ENCODE data around the gene PLXNC1.

Gene PLXNC1

GRCh38 chr12:94271351-94271750 is 123.0 kb downstream of the PLXNC1 start:
- Histone ChIP-seq H3K4me1 (ENCODE audit: control insufficient read depth, insufficient read depth, low read length) (no peaks in the 10 kb centered on the region), H3K9ac (ENCODE audit: low read length) (no peak overlapping the region), H3K36me3 (ENCODE audit: control insufficient read depth, insufficient read depth, low read length) (no peaks in the 10 kb centered on the region), H3K27ac (ENCODE audit: low read depth, low read length) (no peak overlapping the region), H3K4me3 (ENCODE audit: low read length) (no peak overlapping the region), H3K27me3 (ENCODE audit: control insufficient read depth, insufficient read depth, low read length) (no peaks in the 10 kb centered on the region)

DNA sequence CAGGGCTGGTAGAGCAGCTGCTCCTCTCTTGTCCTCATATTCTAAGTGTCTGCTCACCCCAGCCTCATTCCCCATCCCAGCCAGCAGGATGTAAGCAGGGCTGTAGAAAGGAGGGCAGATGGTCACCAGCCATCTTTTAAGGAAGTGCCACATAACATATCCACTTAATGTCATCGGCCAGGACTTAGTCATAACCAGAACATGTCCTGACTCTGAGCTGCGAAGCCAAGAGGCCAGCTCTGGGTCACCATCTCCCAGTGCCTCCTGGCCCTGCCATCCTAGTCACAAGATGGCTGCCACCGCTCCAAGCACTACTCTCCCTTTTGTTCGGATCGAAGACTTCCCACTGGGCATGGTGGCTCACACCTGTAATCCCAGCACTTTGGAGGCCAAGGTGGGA is 123.9 kb downstream of the PLXNC1 start:
- Histone ChIP-seq H3K4me3 (ENCODE audit: low read length) (no peak overlapping the region), H3K4me1 (ENCODE audit: control insufficient read depth, insufficient read depth, low read length) (no peaks in the 10 kb centered on the region), H3K27ac (ENCODE audit: low read depth, low read length) (no peak overlapping the region), H3K27me3 (ENCODE audit: control insufficient read depth, insufficient read depth, low read length) (no peaks in the 10 kb centered on the region), H3K36me3 (ENCODE audit: control insufficient read depth, insufficient read depth, low read length) (no peaks in the 10 kb centered on the region), H3K9ac (ENCODE audit: low read length) (no peak overlapping the region)

GRCh38 chr12:94273272-94273671 is 124.9 kb downstream of the PLXNC1 start:
- Histone ChIP-seq H3K27me3 (ENCODE audit: control insufficient read depth, insufficient read depth, low read length) (no peaks in the 10 kb centered on the region), H3K4me1 (ENCODE audit: control insufficient read depth, insufficient read depth, low read length) (no peaks in the 10 kb centered on the region), H3K9ac (ENCODE audit: low read length) (no peak overlapping the region), H3K4me3 (ENCODE audit: low read length) (no peak overlapping the region), H3K27ac (ENCODE audit: low read depth, low read length) (no peak overlapping the region), H3K36me3 (ENCODE audit: control insufficient read depth, insufficient read depth, low read length) (no peaks in the 10 kb centered on the region)

DNA sequence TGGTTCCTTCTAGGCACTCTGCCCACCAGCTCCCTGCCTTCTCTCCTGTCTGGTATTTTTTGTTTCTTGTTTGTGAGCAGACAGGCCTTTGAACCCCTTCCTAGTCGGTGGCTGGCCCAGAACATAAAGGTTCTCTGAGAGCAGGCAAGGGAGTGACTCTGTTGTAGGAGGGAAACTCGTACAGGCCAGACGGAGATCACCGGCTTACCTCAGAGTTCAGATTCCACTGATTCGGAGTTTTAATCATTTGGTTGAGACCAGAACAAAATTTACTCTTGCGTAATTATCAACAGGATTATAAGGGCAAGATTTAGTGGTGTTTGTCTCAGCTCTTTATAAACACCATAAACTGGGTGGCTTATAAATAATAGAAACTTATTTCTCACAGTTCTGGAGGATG is 128.3 kb downstream of the PLXNC1 start:
- Histone ChIP-seq H3K4me3 (ENCODE audit: low read length) (no peak overlapping the region), H3K9ac (ENCODE audit: low read length) (no peak overlapping the region), H3K27ac (ENCODE audit: low read depth, low read length) (no peak overlapping the region), H3K4me1 (ENCODE audit: control insufficient read depth, insufficient read depth, low read length) (no peaks in the 10 kb centered on the region), H3K36me3 (ENCODE audit: control insufficient read depth, insufficient read depth, low read length) (no peaks in the 10 kb centered on the region), H3K27me3 (ENCODE audit: control insufficient read depth, insufficient read depth, low read length) (no peaks in the 10 kb centered on the region)

GRCh38 chr12:94277426-94278000 is 129.1 kb downstream of the PLXNC1 start:
- Histone ChIP-seq H3K4me1 (ENCODE audit: control insufficient read depth, insufficient read depth, low read length) (no peaks in the 10 kb centered on the region), H3K27me3 (ENCODE audit: control insufficient read depth, insufficient read depth, low read length) (no peaks in the 10 kb centered on the region), H3K27ac (ENCODE audit: low read depth, low read length) (no peak overlapping the region), H3K9ac (ENCODE audit: low read length) (no peak overlapping the region), H3K4me3 (ENCODE audit: low read length) (no peak overlapping the region), H3K36me3 (ENCODE audit: control insufficient read depth, insufficient read depth, low read length) (no peaks in the 10 kb centered on the region)

DNA sequence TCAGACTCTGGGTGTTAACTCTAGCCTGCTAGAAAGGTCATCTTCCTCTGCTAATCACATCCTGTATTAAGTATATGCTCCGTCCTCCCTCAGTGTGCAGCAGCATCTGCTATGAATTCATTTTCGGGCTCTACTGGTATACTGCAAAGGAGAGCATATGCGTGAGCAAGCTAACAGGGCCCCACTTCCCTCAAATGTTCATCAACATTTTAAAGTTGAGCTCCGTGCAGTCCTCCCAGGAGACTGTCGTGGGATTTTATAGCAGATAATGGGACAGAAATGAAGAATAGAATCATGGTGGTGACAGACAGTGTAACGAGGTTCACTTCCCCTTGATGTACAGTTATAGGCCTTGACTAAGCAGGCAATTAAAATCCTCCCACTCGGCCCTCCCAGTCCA is 131.7 kb downstream of the PLXNC1 start:
- Histone ChIP-seq H3K4me3 (ENCODE audit: low read length) (no peak overlapping the region), H3K27ac (ENCODE audit: low read depth, low read length) (no peak overlapping the region), H3K9ac (ENCODE audit: low read length) (no peak overlapping the region), H3K27me3 (ENCODE audit: control insufficient read depth, insufficient read depth, low read length) (no peaks in the 10 kb centered on the region), H3K4me1 (ENCODE audit: control insufficient read depth, insufficient read depth, low read length) (no peaks in the 10 kb centered on the region), H3K36me3 (ENCODE audit: control insufficient read depth, insufficient read depth, low read length) (no peaks in the 10 kb centered on the region)

- no peak overlapping the region for H3K9ac ChIP-seq (ENCODE audit: low read length)
- no peaks in the 10 kb centered on the region for H3K36me3 ChIP-seq (ENCODE audit: control insufficient read depth, insufficient read depth, low read length)
- H3K4me3 ChIP-seq (ENCODE audit: low read length): no peak overlapping the region
- no peaks in the 10 kb centered on the region for H3K4me1 ChIP-seq (ENCODE audit: control insufficient read depth, insufficient read depth, low read length)
- no peak overlapping the region for H3K27ac ChIP-seq (ENCODE audit: low read depth, low read length)
- no peaks in the 10 kb centered on the region for H3K27me3 ChIP-seq (ENCODE audit: control insufficient read depth, insufficient read depth, low read length)
These were observed 134.3 kb downstream of the PLXNC1 start for GRCh38 chr12:94282675-94283074.

- H3K36me3 ChIP-seq (ENCODE audit: control insufficient read depth, insufficient read depth, low read length): no peaks in the 10 kb centered on the region
- H3K4me1 ChIP-seq (ENCODE audit: control insufficient read depth, insufficient read depth, low read length): no peaks in the 10 kb centered on the region
- H3K9ac ChIP-seq (ENCODE audit: low read length): no peak overlapping the region
- no peak overlapping the region for H3K4me3 ChIP-seq (ENCODE audit: low read length)
- no peak overlapping the region for H3K27ac ChIP-seq (ENCODE audit: low read depth, low read length)
- H3K27me3 ChIP-seq (ENCODE audit: control insufficient read depth, insufficient read depth, low read length): no peaks in the 10 kb centered on the region
These were observed 135.7 kb downstream of the PLXNC1 start for GRCh38 chr12:94284046-94284445.

DNA sequence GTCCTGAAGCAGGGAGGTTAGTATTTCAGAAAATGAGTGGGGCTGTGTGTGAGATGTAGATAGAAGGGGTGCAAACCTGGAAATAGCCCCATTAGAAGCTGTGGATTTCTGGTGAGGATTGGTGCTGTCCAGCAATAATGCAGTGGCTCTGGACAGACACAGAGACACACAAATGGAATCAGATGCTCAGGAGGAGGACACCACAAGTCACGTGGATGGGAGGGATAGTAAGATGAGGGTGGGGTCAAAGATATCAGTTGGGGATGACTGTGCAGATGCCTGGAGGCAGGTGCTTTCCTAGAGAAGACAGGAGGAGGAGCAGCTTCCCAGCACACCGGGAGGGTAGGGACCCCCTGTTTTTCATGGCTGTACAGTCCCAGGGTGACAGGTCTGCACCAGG is 136.5 kb downstream of the PLXNC1 start:
- H3K4me1 ChIP-seq (ENCODE audit: control insufficient read depth, insufficient read depth, low read length): peaks cover 8% of the 10 kb centered on the region
- H3K27me3 ChIP-seq (ENCODE audit: control insufficient read depth, insufficient read depth, low read length): no peaks in the 10 kb centered on the region
- H3K36me3 ChIP-seq (ENCODE audit: control insufficient read depth, insufficient read depth, low read length): no peaks in the 10 kb centered on the region
- H3K4me3 ChIP-seq (ENCODE audit: low read length): no peak overlapping the region
- no peak overlapping the region for H3K9ac ChIP-seq (ENCODE audit: low read length)
- H3K27ac ChIP-seq (ENCODE audit: low read depth, low read length): no peak overlapping the region

DNA sequence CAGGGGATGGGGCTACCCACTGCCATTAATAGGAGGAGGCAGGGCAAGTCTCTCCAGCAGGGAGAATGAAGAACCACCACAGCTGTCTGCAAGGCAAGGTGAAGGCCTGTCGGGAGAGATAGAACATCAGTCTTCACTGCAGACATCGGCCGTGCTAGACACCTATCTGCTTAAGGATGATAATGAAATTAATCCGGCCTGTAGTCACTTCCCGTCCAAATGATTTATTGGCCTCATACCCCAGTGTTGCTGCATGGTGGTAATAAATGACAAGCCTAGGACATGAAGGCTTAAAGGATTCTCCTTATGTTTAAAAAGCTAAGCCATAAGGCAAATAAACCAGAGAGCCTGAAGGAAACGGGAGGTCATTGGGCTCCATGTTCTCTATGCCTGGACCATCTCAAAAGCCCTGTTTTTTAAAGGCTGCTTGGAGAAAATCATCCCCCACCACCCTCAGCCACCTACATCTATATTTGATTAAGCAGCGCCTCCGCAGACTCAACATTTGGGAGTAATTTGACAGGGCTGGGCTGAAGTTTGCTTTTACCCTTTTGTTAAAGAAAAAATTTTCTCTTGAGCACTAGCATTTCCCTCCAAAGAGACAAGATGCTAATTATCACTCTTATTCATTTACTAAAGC is 137.7 kb downstream of the PLXNC1 start:
- no peak overlapping the region for H3K9ac ChIP-seq (ENCODE audit: low read length)
- H3K27ac ChIP-seq (ENCODE audit: low read depth, low read length): no peak overlapping the region
- H3K4me1 ChIP-seq (ENCODE audit: control insufficient read depth, insufficient read depth, low read length): peaks cover 8% of the 10 kb centered on the region
- no peaks in the 10 kb centered on the region for H3K27me3 ChIP-seq (ENCODE audit: control insufficient read depth, insufficient read depth, low read length)
- H3K36me3 ChIP-seq (ENCODE audit: control insufficient read depth, insufficient read depth, low read length): no peaks in the 10 kb centered on the region
- H3K4me3 ChIP-seq (ENCODE audit: low read length): no peak overlapping the region

DNA sequence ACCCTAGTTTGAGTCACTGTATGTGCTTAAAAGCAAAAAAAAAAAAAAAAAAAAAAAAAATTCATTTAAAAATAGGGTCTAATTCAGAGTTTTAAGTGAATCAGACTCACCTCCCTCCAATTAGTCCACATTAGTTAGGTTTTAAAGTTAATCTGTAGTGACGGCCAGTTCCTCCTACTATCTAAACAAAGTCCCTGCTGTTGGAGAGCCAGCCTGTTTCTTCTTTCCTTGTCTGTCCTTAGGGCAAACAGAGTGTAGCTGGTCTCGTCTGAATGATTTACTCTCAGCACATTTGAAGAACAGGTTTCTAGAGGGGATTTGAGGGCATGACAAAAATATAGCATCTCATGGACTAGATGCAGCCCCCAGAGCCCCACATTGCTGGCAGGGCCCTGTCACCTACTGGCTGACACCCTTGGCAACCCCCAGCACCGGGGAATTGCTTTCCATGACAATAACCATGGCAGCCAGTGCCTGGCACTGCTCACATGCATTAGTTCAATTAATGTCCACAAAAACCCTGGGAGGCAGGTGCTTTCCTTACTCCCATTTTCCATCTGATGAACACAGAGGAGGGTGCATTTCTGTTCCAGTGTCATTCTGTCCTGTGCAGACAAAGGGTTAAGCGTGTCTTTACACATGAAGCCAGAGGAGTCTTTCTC is 138.3 kb downstream of the PLXNC1 start:
- H3K27me3 ChIP-seq (ENCODE audit: control insufficient read depth, insufficient read depth, low read length): no peaks in the 10 kb centered on the region
- H3K9ac ChIP-seq (ENCODE audit: low read length): no peak overlapping the region
- H3K4me1 ChIP-seq (ENCODE audit: control insufficient read depth, insufficient read depth, low read length): peaks cover 8% of the 10 kb centered on the region
- no peak overlapping the region for H3K4me3 ChIP-seq (ENCODE audit: low read length)
- no peak overlapping the region for H3K27ac ChIP-seq (ENCODE audit: low read depth, low read length)
- H3K36me3 ChIP-seq (ENCODE audit: control insufficient read depth, insufficient read depth, low read length): no peaks in the 10 kb centered on the region

DNA sequence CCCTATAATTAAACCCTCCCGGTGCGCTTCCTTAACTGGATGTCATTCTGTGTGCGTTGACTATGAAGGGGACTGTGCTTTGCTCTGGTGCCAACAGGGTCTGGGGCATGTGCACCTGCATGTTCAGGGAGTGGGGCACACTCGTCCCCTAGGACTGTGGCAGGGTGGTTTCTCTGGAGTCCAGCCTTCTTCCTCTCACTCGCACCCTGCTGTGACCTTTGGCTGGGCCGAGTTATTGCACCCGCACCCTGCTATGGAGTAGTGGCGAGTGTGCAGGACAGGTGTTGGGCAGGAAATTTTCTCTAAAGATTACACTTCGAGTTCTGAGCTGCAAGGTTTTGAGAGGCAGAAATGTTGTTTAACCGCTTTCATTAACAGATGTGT is 138.9 kb downstream of the PLXNC1 start:
- no peaks in the 10 kb centered on the region for H3K27me3 ChIP-seq (ENCODE audit: control insufficient read depth, insufficient read depth, low read length)
- H3K9ac ChIP-seq (ENCODE audit: low read length): no peak overlapping the region
- no peak overlapping the region for H3K4me3 ChIP-seq (ENCODE audit: low read length)
- no peaks in the 10 kb centered on the region for H3K36me3 ChIP-seq (ENCODE audit: control insufficient read depth, insufficient read depth, low read length)
- peaks cover 8% of the 10 kb centered on the region for H3K4me1 ChIP-seq (ENCODE audit: control insufficient read depth, insufficient read depth, low read length)
- H3K27ac ChIP-seq (ENCODE audit: low read depth, low read length): no peak overlapping the region

All from rectal smooth muscle tissue (tissue), 1 donor.